ENCODE results near the gene CEP250.
A peak's percentile ranks its signal among the peaks of the same experiment; 100 is the strongest.

DNA sequence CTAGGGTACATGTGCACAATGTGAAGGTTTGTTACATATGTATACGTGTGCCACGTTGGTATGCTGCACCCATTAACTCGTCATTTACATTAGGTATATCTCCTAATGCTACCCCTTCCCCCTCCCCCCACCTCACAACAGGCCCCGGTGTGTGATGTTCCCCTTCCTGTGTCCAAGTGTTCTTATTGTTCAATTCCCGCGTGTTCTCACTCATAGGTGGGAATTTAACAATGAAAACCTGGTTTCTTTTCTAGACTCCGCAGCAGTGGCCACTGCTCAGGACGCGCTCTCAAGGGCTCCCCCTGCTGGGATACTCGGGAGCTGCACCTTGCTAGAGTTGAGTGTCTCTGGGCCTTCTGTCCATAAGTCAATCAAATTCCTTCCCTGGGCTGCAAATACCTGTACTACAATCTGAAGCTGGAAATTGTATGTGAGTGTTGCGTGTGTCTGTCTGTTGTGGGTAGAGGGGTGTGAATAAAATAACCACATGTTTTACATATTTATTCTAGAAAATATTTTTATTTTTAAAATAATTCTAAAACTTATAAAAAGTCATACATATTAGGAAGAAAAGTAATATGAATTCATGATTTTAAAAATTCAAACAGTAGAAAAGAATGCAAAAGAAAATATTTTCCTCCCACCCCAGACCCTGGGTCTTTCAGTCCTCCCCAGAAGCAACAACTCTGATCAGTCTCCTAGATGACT, 8.2 kb upstream of the CEP250 start:
- TF ChIP-seq, protein P1, sequence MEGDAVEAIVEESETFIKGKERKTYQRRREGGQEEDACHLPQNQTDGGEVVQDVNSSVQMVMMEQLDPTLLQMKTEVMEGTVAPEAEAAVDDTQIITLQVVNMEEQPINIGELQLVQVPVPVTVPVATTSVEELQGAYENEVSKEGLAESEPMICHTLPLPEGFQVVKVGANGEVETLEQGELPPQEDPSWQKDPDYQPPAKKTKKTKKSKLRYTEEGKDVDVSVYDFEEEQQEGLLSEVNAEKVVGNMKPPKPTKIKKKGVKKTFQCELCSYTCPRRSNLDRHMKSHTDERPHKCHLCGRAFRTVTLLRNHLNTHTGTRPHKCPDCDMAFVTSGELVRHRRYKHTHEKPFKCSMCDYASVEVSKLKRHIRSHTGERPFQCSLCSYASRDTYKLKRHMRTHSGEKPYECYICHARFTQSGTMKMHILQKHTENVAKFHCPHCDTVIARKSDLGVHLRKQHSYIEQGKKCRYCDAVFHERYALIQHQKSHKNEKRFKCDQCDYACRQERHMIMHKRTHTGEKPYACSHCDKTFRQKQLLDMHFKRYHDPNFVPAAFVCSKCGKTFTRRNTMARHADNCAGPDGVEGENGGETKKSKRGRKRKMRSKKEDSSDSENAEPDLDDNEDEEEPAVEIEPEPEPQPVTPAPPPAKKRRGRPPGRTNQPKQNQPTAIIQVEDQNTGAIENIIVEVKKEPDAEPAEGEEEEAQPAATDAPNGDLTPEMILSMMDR (conservative IDR thresholded peaks at IDR 0.05; ENCODE audit: low read depth, low read length), result peak; percentile 85
- TF ChIP-seq MAZ (IDR thresholded peaks at IDR 0.05; ENCODE audit: borderline replicate concordance, low read depth, low read length) (no peak), USF2 (IDR thresholded peaks at IDR 0.05; ENCODE audit: low read depth, low read length) (no peak), NFE2L2 (IDR thresholded peaks at IDR 0.05; ENCODE audit: low read depth, low read length) (no peak), RFX5 (IDR thresholded peaks at IDR 0.05; ENCODE audit: low read depth, low read length) (no peak), RCOR1 (IDR thresholded peaks at IDR 0.05; ENCODE audit: insufficient replicate concordance, low read length) (no peak), CEBPB (IDR thresholded peaks at IDR 0.05; ENCODE audit: low read depth, low read length) (no peak), POLR2A (IDR thresholded peaks at IDR 0.05; ENCODE audit: low read depth, low read length) (no peak), RAD21 (IDR thresholded peaks at IDR 0.05; ENCODE audit: low read length) (peak; percentile 82), MAFK (IDR thresholded peaks at IDR 0.05; ENCODE audit: low read depth, low read length) (no peak), FOS (IDR thresholded peaks at IDR 0.05; ENCODE audit: low read depth, low read length) (no peak), SMC3 (IDR thresholded peaks at IDR 0.05; ENCODE audit: low read depth, low read length) (peak; percentile 89), CHD1 (IDR thresholded peaks at IDR 0.05; ENCODE audit: low read depth, low read length) (no peak)
- TF ChIP-seq, protein P2, sequence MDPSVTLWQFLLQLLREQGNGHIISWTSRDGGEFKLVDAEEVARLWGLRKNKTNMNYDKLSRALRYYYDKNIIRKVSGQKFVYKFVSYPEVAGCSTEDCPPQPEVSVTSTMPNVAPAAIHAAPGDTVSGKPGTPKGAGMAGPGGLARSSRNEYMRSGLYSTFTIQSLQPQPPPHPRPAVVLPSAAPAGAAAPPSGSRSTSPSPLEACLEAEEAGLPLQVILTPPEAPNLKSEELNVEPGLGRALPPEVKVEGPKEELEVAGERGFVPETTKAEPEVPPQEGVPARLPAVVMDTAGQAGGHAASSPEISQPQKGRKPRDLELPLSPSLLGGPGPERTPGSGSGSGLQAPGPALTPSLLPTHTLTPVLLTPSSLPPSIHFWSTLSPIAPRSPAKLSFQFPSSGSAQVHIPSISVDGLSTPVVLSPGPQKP (IDR thresholded peaks at IDR 0.05; ENCODE audit: borderline replicate concordance, low read depth, low read length), result no peak
